ENCODE results near the gene DNASE1L1. TPM values are rescaled to one million over a fixed set of nuclear protein-coding genes. Genes with fewer than 3 reads are reported as not detected.

The DNASE1L1 gene
- total RNA-seq, 1 donor from 2014 or later = 35.1 TPM

GRCh38 chrX:154428176-154429171 is 19.4 kb upstream of the DNASE1L1 start, which contains the start of gene ATP6AP1:
Gene ATP6AP1, plus strand, starts transcription at chrX:154428677. Its CDS starts 16 bp downstream, at chrX:154428693.
- peak within 1 kb of the TSS; percentile 86 for H3K4me2 ChIP-seq (ENCODE audit: low read length)
- H3K4me3 Mint-ChIP-seq (ENCODE audit: unreplicated experiment) = peak within 1 kb of the TSS; percentile 82
- peaks cover 29% of the 10 kb centered on the region for H3K79me2 ChIP-seq (ENCODE audit: insufficient read depth, low read length)
- TF ChIP-seq EZH2 (IDR thresholded peaks at IDR 0.05; ENCODE audit: insufficient read depth, low read length) (no peak), CTCF (IDR thresholded peaks at IDR 0.05; ENCODE audit: insufficient read depth, low read depth, low read length) (no peak)
- no peaks in the 10 kb centered on the region for H3K36me3 Mint-ChIP-seq (ENCODE audit: low read depth, unreplicated experiment)
- H3K27me3 Mint-ChIP-seq (ENCODE audit: low read depth, unreplicated experiment) = no peaks in the 10 kb centered on the region
- no peaks in the 10 kb centered on the region for H3K9me3 ChIP-seq (ENCODE audit: insufficient read depth, low read depth, low read length)
- peak within 1 kb of the TSS; percentile 67 for H3K9ac ChIP-seq (ENCODE audit: low read length)
- H3K27ac ChIP-seq (ENCODE audit: low read depth, low read length) = peak within 1 kb of the TSS; percentile 19
- peaks cover 21% of the 10 kb centered on the region for H4K20me1 ChIP-seq (ENCODE audit: insufficient read depth, low read length)
- H3K4me3 ChIP-seq (ENCODE audit: insufficient read depth, low read depth, low read length) = peak within 1 kb of the TSS; percentile 66
- peaks cover 16% of the 10 kb centered on the region for H3K4me1 Mint-ChIP-seq (ENCODE audit: low read depth, unreplicated experiment)
- no peaks in the 10 kb centered on the region for H3K9me3 Mint-ChIP-seq (ENCODE audit: unreplicated experiment)
- peak within 1 kb of the TSS; percentile 56 for H2AFZ ChIP-seq (ENCODE audit: low read depth, low read length)
- no peaks in the 10 kb centered on the region for H3K27me3 ChIP-seq (ENCODE audit: insufficient read depth, low read length)
- no peaks in the 10 kb centered on the region for H3K36me3 ChIP-seq (ENCODE audit: insufficient read depth, low read length)
- no peaks in the 10 kb centered on the region for H3K4me1 ChIP-seq (ENCODE audit: insufficient read depth, low read length)
- FAIRE-seq (no peak), DNase-seq (ENCODE audit: low read depth) (peak; percentile 92)
- peak within 1 kb of the TSS; percentile 47 for H3K27ac Mint-ChIP-seq (ENCODE audit: unreplicated experiment)

GRCh38 chrX:154426916-154427770 is 18.1 kb upstream of the DNASE1L1 start:
- FAIRE-seq (no peak), DNase-seq (ENCODE audit: low read depth) (no peak)
- no peaks in the 10 kb centered on the region for H3K27me3 Mint-ChIP-seq (ENCODE audit: low read depth, unreplicated experiment)
- Histone ChIP-seq H3K4me3 (ENCODE audit: insufficient read depth, low read depth, low read length) (no peak overlapping the region), H3K36me3 (ENCODE audit: insufficient read depth, low read length) (no peaks in the 10 kb centered on the region), H3K9ac (ENCODE audit: low read length) (no peak overlapping the region), H3K27me3 (ENCODE audit: insufficient read depth, low read length) (no peaks in the 10 kb centered on the region), H3K4me2 (ENCODE audit: low read length) (no peak overlapping the region), H3K79me2 (ENCODE audit: insufficient read depth, low read length) (peaks cover 29% of the 10 kb centered on the region), H2AFZ (ENCODE audit: low read depth, low read length) (no peak overlapping the region), H3K27ac (ENCODE audit: low read depth, low read length) (no peak overlapping the region), H3K9me3 (ENCODE audit: insufficient read depth, low read depth, low read length) (no peaks in the 10 kb centered on the region), H3K4me1 (ENCODE audit: insufficient read depth, low read length) (no peaks in the 10 kb centered on the region), H4K20me1 (ENCODE audit: insufficient read depth, low read length) (peaks cover 21% of the 10 kb centered on the region)
- H3K4me1 Mint-ChIP-seq (ENCODE audit: low read depth, unreplicated experiment) = peaks cover 16% of the 10 kb centered on the region
- no peaks in the 10 kb centered on the region for H3K9me3 Mint-ChIP-seq (ENCODE audit: unreplicated experiment)
- H3K4me3 Mint-ChIP-seq (ENCODE audit: unreplicated experiment) = peak overlapping the region; percentile 62
- no peak overlapping the region for H3K27ac Mint-ChIP-seq (ENCODE audit: unreplicated experiment)
- H3K36me3 Mint-ChIP-seq (ENCODE audit: low read depth, unreplicated experiment) = no peaks in the 10 kb centered on the region
- TF ChIP-seq EZH2 (IDR thresholded peaks at IDR 0.05; ENCODE audit: insufficient read depth, low read length) = no peak
- no peak for TF ChIP-seq CTCF (IDR thresholded peaks at IDR 0.05; ENCODE audit: insufficient read depth, low read depth, low read length)
